Type B pancreatic cell (in vitro differentiated cells): ENCODE data around the gene MICAL1. TPM values are rescaled to one million over a fixed set of nuclear protein-coding genes. Genes with fewer than 3 reads are reported as not detected.

Experiments used
- DNase-seq: peaks from one replicate; pipeline ENCODE4 v3.0.0; 2021; ENCODE audit warnings: mixed read lengths; ENCODE audit not compliant: unreplicated experiment; ENCODE audit errors: extremely low spot score
- H3K27ac Mint-ChIP-seq: 2 replicates; pipeline ENCODE4 v1.8.0; 2021; ENCODE audit warnings: mild to moderate bottlenecking, mixed read lengths
- H3K27me3 Mint-ChIP-seq: 2 replicates; pipeline ENCODE4 v1.8.0; 2021; ENCODE audit warnings: mixed read lengths
- H3K36me3 Mint-ChIP-seq: 2 replicates; pipeline ENCODE4 v1.8.0; 2021; ENCODE audit warnings: mixed read lengths
- H3K4me1 Mint-ChIP-seq: one replicate; pipeline ENCODE4 v1.8.0; 2021; ENCODE audit warnings: mixed read lengths; ENCODE audit not compliant: unreplicated experiment
- H3K4me3 Mint-ChIP-seq: 2 replicates; pipeline ENCODE4 v1.8.0; 2021; ENCODE audit warnings: mild to moderate bottlenecking, mixed read lengths
- H3K9me3 Mint-ChIP-seq: 2 replicates; pipeline ENCODE4 v1.8.0; 2021; ENCODE audit warnings: mixed read lengths
- long read RNA-seq: library from polyadenylated mRNA; unstranded; transcript quantifications from one replicate; pipeline ENCODE4 v2.0.0, GENCODE V29; 2020
- total RNA-seq: library from RNA; stranded (reverse); gene quantifications from 2 replicates; pipeline ENCODE4 v1.2.1, GENCODE V29; 2021; ENCODE audit warnings: low replicate concordance
- TF ChIP-seq, protein P1 (sequence below): fragments of 200-600 bp; sonication (generic); conservative IDR thresholded peaks from 2 replicates; pipeline ENCODE4 v1.5.0; 2021; ENCODE audit warnings: antibody characterized with exemption, mild to moderate bottlenecking

MICAL1 gene, protein sequence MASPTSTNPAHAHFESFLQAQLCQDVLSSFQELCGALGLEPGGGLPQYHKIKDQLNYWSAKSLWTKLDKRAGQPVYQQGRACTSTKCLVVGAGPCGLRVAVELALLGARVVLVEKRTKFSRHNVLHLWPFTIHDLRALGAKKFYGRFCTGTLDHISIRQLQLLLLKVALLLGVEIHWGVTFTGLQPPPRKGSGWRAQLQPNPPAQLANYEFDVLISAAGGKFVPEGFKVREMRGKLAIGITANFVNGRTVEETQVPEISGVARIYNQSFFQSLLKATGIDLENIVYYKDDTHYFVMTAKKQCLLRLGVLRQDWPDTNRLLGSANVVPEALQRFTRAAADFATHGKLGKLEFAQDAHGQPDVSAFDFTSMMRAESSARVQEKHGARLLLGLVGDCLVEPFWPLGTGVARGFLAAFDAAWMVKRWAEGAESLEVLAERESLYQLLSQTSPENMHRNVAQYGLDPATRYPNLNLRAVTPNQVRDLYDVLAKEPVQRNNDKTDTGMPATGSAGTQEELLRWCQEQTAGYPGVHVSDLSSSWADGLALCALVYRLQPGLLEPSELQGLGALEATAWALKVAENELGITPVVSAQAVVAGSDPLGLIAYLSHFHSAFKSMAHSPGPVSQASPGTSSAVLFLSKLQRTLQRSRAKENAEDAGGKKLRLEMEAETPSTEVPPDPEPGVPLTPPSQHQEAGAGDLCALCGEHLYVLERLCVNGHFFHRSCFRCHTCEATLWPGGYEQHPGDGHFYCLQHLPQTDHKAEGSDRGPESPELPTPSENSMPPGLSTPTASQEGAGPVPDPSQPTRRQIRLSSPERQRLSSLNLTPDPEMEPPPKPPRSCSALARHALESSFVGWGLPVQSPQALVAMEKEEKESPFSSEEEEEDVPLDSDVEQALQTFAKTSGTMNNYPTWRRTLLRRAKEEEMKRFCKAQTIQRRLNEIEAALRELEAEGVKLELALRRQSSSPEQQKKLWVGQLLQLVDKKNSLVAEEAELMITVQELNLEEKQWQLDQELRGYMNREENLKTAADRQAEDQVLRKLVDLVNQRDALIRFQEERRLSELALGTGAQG
- 27.7 and 49.7 TPM in 2 replicates for total RNA-seq
- long read RNA-seq, partial matches to known transcripts, result 4 of 10 reads
- long read RNA-seq, other reads (novel, unspliced or antisense), result 3 of 10 reads

DNA sequence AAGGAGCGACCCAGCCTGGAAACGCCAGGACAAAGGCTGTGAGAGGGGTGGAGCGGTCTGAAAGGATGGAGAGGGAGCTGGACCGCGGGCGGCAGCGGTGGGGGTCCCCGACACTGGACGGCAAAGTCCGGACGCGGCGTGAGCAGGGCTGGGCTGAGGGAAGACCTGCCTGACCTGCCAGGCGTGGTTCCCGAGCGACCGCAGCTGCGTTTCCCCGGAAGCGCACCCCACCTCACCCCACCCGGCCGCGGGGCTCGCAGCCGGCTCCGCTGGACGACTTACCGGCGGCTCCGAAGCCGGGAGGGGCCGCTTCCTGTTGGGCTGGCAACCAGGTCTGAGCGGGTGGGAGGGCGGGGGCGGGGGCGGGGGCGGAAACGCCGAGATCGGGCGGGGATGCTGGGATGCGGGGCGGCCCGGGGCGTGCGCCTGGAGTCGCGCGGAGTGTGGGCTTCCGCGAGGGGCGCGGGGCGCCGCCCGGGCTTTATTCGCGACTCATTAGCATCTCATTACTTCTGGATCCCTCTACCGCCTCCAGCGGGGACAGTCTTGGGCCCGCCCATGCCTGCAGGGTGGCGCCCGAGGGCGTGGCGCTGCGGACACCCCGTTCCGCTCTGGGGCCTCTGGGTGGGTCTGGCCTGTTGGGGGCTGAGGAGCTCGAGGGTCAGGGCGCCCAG, at the start of gene MICAL1:
TSS of gene MICAL1 (minus strand) at position 336 of the 674 bp plus-strand sequence. CDS start 1,576 bp downstream, outside the sequence.
- H3K27me3 Mint-ChIP-seq, result no peaks in the 10 kb centered on the region
- peaks cover 3% of the 10 kb centered on the region for H3K36me3 Mint-ChIP-seq
- H3K4me3 Mint-ChIP-seq, result peak within 1 kb of the TSS; percentile 96
- peaks cover 23% of the 10 kb centered on the region for H3K4me1 Mint-ChIP-seq
- H3K9me3 Mint-ChIP-seq, result no peaks in the 10 kb centered on the region
- no peak for DNase-seq
- H3K27ac Mint-ChIP-seq, result peak within 1 kb of the TSS; percentile 56
- TF ChIP-seq, protein P1, sequence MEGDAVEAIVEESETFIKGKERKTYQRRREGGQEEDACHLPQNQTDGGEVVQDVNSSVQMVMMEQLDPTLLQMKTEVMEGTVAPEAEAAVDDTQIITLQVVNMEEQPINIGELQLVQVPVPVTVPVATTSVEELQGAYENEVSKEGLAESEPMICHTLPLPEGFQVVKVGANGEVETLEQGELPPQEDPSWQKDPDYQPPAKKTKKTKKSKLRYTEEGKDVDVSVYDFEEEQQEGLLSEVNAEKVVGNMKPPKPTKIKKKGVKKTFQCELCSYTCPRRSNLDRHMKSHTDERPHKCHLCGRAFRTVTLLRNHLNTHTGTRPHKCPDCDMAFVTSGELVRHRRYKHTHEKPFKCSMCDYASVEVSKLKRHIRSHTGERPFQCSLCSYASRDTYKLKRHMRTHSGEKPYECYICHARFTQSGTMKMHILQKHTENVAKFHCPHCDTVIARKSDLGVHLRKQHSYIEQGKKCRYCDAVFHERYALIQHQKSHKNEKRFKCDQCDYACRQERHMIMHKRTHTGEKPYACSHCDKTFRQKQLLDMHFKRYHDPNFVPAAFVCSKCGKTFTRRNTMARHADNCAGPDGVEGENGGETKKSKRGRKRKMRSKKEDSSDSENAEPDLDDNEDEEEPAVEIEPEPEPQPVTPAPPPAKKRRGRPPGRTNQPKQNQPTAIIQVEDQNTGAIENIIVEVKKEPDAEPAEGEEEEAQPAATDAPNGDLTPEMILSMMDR, result peak; percentile 62

DNA sequence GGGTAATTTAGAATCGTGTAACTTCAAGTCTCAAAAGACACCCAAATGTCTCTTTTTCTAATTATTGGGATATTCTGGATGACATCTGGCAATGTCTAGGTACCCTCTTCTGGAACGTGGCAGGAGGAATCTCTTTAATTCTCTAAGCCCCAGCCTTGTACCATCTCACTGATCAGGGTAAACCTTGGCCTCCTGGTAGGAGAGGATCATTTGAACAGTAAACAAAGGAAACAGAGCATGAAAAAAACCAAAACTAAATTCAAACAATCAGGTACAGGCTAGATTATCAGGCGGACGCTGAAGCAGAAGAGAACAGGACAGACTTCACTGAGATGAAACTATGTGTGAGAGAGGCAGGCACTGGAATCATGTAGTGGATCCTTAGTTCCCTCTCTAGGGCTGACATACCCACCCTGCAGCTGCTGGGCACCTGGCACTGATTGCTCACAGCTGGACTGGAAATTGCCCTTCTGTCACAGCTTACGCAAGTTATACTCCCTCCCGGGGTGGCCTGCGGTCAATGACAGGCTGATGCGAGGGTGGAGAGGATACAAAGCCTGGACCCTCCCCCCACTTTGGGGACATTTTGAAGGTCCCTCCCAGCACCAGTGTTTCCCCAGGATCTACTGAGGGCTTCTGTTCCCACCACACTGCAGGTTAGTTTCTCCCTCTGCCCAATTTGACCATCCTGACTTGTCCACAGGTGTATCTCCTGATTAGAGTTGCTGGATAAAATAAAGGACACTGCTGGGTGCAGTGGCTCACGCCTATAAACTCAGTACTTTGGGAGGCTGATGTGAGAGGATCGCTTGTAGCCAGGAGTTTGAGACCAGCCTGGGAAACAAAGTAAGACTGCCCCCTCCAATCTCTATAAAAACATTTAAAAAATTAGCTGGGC, 48.0 kb upstream of the MICAL1 start:
- TF ChIP-seq, protein P1, result no peak
- DNase-seq, result no peak
- Mint-ChIP-seq H3K27ac (no peak overlapping the region), H3K36me3 (no peaks in the 10 kb centered on the region), H3K4me1 (peaks cover 13% of the 10 kb centered on the region), H3K27me3 (no peaks in the 10 kb centered on the region), H3K9me3 (no peaks in the 10 kb centered on the region), H3K4me3 (no peak overlapping the region)

DNA sequence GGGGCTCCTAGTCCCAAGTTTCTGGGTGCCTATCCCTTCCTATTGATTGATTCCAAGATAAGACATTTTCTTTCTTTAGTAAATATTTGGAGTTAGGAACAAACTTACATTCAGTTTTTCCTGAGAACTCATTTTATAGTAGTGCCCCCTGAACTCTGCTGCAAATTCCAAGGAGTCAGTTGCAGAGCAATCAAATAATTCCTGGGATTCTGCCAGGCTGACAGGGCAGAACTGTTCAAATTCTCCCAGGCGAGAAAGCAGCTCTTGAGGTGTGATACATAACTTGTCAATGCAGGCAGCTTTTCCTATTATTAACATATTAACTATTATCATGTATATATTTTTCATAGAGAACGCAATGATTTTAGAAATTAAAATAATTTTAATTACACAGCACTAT, 43.4 kb upstream of the MICAL1 start:
- DNase-seq, result no peak
- H3K4me3 Mint-ChIP-seq, result no peak overlapping the region
- no peak overlapping the region for H3K27ac Mint-ChIP-seq
- H3K4me1 Mint-ChIP-seq, result peaks cover 15% of the 10 kb centered on the region
- no peaks in the 10 kb centered on the region for H3K27me3 Mint-ChIP-seq
- H3K36me3 Mint-ChIP-seq, result no peaks in the 10 kb centered on the region
- H3K9me3 Mint-ChIP-seq, result no peaks in the 10 kb centered on the region
- TF ChIP-seq, protein P1, result no peak

DNA sequence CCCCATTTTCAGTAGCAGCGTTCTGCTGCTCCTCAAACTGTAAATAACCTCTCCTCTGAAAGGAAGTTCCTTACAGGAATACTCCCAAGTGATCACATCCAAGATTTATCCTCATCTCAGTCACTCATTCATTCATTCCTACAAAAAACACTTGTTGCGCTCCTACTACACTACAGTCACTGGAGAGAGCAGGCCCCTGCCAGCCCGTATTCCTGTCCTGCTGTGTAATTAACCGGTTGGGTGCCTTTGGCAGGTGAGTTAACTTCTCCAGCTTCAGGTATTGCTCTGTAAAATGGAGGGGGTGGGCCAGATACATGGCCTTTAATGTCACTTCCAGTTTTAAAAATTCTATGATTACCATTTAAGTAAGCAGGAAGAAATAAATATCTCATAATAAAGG, 42.5 kb upstream of the MICAL1 start:
- Mint-ChIP-seq H3K27ac (no peak overlapping the region), H3K36me3 (no peaks in the 10 kb centered on the region), H3K9me3 (no peaks in the 10 kb centered on the region), H3K4me3 (no peak overlapping the region), H3K4me1 (peaks cover 15% of the 10 kb centered on the region), H3K27me3 (no peaks in the 10 kb centered on the region)
- TF ChIP-seq, protein P1, result no peak
- no peak for DNase-seq
